ENCODE results near the gene LTBR.

- TF ChIP-seq, protein P1, sequence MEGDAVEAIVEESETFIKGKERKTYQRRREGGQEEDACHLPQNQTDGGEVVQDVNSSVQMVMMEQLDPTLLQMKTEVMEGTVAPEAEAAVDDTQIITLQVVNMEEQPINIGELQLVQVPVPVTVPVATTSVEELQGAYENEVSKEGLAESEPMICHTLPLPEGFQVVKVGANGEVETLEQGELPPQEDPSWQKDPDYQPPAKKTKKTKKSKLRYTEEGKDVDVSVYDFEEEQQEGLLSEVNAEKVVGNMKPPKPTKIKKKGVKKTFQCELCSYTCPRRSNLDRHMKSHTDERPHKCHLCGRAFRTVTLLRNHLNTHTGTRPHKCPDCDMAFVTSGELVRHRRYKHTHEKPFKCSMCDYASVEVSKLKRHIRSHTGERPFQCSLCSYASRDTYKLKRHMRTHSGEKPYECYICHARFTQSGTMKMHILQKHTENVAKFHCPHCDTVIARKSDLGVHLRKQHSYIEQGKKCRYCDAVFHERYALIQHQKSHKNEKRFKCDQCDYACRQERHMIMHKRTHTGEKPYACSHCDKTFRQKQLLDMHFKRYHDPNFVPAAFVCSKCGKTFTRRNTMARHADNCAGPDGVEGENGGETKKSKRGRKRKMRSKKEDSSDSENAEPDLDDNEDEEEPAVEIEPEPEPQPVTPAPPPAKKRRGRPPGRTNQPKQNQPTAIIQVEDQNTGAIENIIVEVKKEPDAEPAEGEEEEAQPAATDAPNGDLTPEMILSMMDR (IDR thresholded peaks at IDR 0.05), result no peak
- peak in 1 of 2 experiments; percentile 81; a peak in 2 of 4 replicates for TF ChIP-seq CEBPB (IDR thresholded peaks at IDR 0.05)
- TF ChIP-seq, protein P2, sequence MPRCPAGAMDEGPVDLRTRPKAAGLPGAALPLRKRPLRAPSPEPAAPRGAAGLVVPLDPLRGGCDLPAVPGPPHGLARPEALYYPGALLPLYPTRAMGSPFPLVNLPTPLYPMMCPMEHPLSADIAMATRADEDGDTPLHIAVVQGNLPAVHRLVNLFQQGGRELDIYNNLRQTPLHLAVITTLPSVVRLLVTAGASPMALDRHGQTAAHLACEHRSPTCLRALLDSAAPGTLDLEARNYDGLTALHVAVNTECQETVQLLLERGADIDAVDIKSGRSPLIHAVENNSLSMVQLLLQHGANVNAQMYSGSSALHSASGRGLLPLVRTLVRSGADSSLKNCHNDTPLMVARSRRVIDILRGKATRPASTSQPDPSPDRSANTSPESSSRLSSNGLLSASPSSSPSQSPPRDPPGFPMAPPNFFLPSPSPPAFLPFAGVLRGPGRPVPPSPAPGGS (IDR thresholded peaks at IDR 0.05), result no peak
- TF ChIP-seq, protein P3, sequence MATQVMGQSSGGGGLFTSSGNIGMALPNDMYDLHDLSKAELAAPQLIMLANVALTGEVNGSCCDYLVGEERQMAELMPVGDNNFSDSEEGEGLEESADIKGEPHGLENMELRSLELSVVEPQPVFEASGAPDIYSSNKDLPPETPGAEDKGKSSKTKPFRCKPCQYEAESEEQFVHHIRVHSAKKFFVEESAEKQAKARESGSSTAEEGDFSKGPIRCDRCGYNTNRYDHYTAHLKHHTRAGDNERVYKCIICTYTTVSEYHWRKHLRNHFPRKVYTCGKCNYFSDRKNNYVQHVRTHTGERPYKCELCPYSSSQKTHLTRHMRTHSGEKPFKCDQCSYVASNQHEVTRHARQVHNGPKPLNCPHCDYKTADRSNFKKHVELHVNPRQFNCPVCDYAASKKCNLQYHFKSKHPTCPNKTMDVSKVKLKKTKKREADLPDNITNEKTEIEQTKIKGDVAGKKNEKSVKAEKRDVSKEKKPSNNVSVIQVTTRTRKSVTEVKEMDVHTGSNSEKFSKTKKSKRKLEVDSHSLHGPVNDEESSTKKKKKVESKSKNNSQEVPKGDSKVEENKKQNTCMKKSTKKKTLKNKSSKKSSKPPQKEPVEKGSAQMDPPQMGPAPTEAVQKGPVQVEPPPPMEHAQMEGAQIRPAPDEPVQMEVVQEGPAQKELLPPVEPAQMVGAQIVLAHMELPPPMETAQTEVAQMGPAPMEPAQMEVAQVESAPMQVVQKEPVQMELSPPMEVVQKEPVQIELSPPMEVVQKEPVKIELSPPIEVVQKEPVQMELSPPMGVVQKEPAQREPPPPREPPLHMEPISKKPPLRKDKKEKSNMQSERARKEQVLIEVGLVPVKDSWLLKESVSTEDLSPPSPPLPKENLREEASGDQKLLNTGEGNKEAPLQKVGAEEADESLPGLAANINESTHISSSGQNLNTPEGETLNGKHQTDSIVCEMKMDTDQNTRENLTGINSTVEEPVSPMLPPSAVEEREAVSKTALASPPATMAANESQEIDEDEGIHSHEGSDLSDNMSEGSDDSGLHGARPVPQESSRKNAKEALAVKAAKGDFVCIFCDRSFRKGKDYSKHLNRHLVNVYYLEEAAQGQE (IDR thresholded peaks at IDR 0.05), result no peak
- peak; percentile 52; the same call in 1 of the 2 replicates for TF ChIP-seq HDAC2 (IDR thresholded peaks at IDR 0.05)
- no peak for TF ChIP-seq SMC3 (IDR thresholded peaks at IDR 0.05)
- TF ChIP-seq POLR2AphosphoS2 (conservative IDR thresholded peaks at IDR 0.05; ENCODE audit: low read length), result no peak
- no peak for TF ChIP-seq RAD21 (conservative IDR thresholded peaks at IDR 0.05 in 1 of 2, IDR thresholded peaks at IDR 0.05 in 1 of 2)
- TF ChIP-seq RNF2 (IDR thresholded peaks at IDR 0.05; ENCODE audit: borderline replicate concordance, low read depth), result no peak
- TF ChIP-seq JUN (IDR thresholded peaks at IDR 0.05), result no peak
- TF ChIP-seq, protein P4, sequence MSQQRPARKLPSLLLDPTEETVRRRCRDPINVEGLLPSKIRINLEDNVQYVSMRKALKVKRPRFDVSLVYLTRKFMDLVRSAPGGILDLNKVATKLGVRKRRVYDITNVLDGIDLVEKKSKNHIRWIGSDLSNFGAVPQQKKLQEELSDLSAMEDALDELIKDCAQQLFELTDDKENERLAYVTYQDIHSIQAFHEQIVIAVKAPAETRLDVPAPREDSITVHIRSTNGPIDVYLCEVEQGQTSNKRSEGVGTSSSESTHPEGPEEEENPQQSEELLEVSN (IDR thresholded peaks at IDR 0.05; ENCODE audit: borderline replicate concordance, low read depth), result no peak
- no peak for TF ChIP-seq HMGXB4 (CRISPR knock-in tag; IDR thresholded peaks at IDR 0.05; ENCODE audit: borderline replicate concordance)
- no peak; the same call in 1 of the 2 replicates for TF ChIP-seq ZNF302 (CRISPR knock-in tag; IDR thresholded peaks at IDR 0.05)
Observed at GRCh38 chr12:6369916-6370575, 13.9 kb upstream of the LTBR start.

Data from A549 (cell line).